Calu3 (cell line): ENCODE data around the gene ELN. TPM values are rescaled to one million over a fixed set of nuclear protein-coding genes. Genes with fewer than 3 reads are reported as not detected.

Experiments used
- BruUV-seq: library from RNA; stranded (reverse); fragments of 400-500 nt; replicated peaks from 2 replicates; lab custom pipeline; 2021; lab: Mats Ljungman, UMichigan
- CTCF ChIA-PET: fragments of 300-600 bp; sonication (Branson Sonifier 250); formaldehyde crosslinking; loops from one replicate; lab custom pipeline; 2022; ENCODE audit warnings: antibody characterized with exemption; lab: Charles Lee
- DNase-seq: peaks from one replicate; pipeline ENCODE4 v3.0.0; 2022
- H3K27ac Mint-ChIP-seq: one replicate; pipeline ENCODE4 v1.8.0; 2022; ENCODE audit warnings: mixed read lengths; ENCODE audit not compliant: unreplicated experiment
- H3K27me3 Mint-ChIP-seq: one replicate; pipeline ENCODE4 v1.8.0; 2022; ENCODE audit warnings: mixed read lengths; ENCODE audit not compliant: unreplicated experiment
- H3K36me3 Mint-ChIP-seq: one replicate; pipeline ENCODE4 v1.8.0; 2022; ENCODE audit warnings: mild to moderate bottlenecking, moderate library complexity, mixed read lengths; ENCODE audit not compliant: insufficient read depth, unreplicated experiment
- H3K4me1 Mint-ChIP-seq: one replicate; pipeline ENCODE4 v1.8.0; 2022; ENCODE audit warnings: mild to moderate bottlenecking, low read depth, mixed read lengths; ENCODE audit not compliant: unreplicated experiment
- H3K4me3 Mint-ChIP-seq: one replicate; pipeline ENCODE4 v1.8.0; 2022; ENCODE audit warnings: mild to moderate bottlenecking, low read depth, moderate library complexity, mixed read lengths; ENCODE audit not compliant: unreplicated experiment
- H3K9me3 Mint-ChIP-seq: one replicate; pipeline ENCODE4 v1.8.0; 2022; ENCODE audit warnings: low read depth, mixed read lengths; ENCODE audit not compliant: unreplicated experiment
- intact Hi-C: fragments of 100-400 bp; cut with micrococcal nuclease; formaldehyde crosslinking; loops from one replicate; pipeline ENCODE4 v1.10.0; 2022; ENCODE audit not compliant: unreplicated experiment
- total RNA-seq: library from RNA; stranded (reverse); gene quantifications from 2 replicates; pipeline ENCODE4 v1.2.3, GENCODE V29; 2022
- TF ChIP-seq, protein P1 (sequence below): fragments of 200-600 bp; IDR thresholded peaks from one replicate; pipeline ENCODE4 v1.8.0; 2022; ENCODE audit warnings: antibody characterized with exemption; ENCODE audit not compliant: unreplicated experiment

ELN gene
- total RNA-seq, 1 experiment from 2014 or later, result 0.42 TPM

GRCh38 chr7:74023786-74024185 lies 4.2 kb upstream of the ELN start:
- no TSS peak for BruUV-seq
- Mint-ChIP-seq H3K36me3 (peaks cover 5% of the 10 kb centered on the region), H3K4me1 (peaks cover 7% of the 10 kb centered on the region), H3K27me3 (peaks cover 46% of the 10 kb centered on the region), H3K27ac (no peak overlapping the region), H3K9me3 (no peaks in the 10 kb centered on the region), H3K4me3 (no peak overlapping the region)
- no peak for DNase-seq
- intact Hi-C loops, result no loop called here
- CTCF ChIA-PET, result interaction anchor here (1.2 kb wide), 1 partner anchor 62 kb away, joined by 4 read pairs; no protein-coding TSS in a partner anchor
- TF ChIP-seq, protein P1, sequence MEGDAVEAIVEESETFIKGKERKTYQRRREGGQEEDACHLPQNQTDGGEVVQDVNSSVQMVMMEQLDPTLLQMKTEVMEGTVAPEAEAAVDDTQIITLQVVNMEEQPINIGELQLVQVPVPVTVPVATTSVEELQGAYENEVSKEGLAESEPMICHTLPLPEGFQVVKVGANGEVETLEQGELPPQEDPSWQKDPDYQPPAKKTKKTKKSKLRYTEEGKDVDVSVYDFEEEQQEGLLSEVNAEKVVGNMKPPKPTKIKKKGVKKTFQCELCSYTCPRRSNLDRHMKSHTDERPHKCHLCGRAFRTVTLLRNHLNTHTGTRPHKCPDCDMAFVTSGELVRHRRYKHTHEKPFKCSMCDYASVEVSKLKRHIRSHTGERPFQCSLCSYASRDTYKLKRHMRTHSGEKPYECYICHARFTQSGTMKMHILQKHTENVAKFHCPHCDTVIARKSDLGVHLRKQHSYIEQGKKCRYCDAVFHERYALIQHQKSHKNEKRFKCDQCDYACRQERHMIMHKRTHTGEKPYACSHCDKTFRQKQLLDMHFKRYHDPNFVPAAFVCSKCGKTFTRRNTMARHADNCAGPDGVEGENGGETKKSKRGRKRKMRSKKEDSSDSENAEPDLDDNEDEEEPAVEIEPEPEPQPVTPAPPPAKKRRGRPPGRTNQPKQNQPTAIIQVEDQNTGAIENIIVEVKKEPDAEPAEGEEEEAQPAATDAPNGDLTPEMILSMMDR, result no peak

GRCh38 chr7:74025146-74025545 lies 2.8 kb upstream of the ELN start:
- TF ChIP-seq, protein P1, result no peak
- H3K27me3 Mint-ChIP-seq, result peaks cover 55% of the 10 kb centered on the region
- no peak overlapping the region for H3K4me3 Mint-ChIP-seq
- BruUV-seq, result no TSS peak
- no peaks in the 10 kb centered on the region for H3K9me3 Mint-ChIP-seq
- H3K4me1 Mint-ChIP-seq, result peaks cover 7% of the 10 kb centered on the region
- peak; percentile 20 for DNase-seq
- intact Hi-C loops, result loop anchor here (5.0 kb wide), 1 partner anchor 158 kb away; no protein-coding TSS in a partner anchor
- CTCF ChIA-PET, result interaction anchor here (0.7 to 2.1 kb wide), 4 partner anchors 9 to 185 kb away, joined by 3 to 7 read pairs (median 3); no protein-coding TSS in a partner anchor
- H3K27ac Mint-ChIP-seq, result no peak overlapping the region
- H3K36me3 Mint-ChIP-seq, result peaks cover 5% of the 10 kb centered on the region

DNA sequence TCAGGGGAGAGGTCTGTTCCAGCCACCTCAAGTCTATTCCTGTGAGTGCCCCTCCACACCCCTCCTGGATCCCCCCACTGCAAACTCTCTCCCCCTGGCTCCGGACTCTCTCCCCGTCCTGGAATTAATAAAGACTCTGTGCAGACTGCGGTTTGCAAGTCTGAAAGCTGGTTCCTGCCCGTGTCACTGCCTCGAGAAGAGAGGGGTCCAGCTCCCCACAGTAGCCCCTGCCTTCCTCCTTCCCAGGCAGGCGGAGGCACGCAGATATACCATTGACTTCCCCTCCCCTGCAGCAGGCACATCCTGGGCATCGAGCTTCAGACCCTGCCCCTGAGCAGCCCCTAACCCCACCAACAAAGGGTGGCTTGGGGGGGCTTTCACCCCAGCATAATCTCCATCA lies 2.2 kb upstream of the ELN start:
- intact Hi-C loops, result loop anchor here (5.0 kb wide), 1 partner anchor 158 kb away; no protein-coding TSS in a partner anchor
- Mint-ChIP-seq H3K27ac (no peak overlapping the region), H3K9me3 (no peaks in the 10 kb centered on the region), H3K4me3 (no peak overlapping the region), H3K36me3 (peaks cover 5% of the 10 kb centered on the region), H3K27me3 (peaks cover 57% of the 10 kb centered on the region), H3K4me1 (peaks cover 7% of the 10 kb centered on the region)
- no TSS peak for BruUV-seq
- DNase-seq, result no peak
- TF ChIP-seq, protein P1, result no peak
- CTCF ChIA-PET, result interaction anchor here (0.7 to 2.1 kb wide), 4 partner anchors 10 to 186 kb away, joined by 3 to 7 read pairs (median 3); no protein-coding TSS in a partner anchor

DNA sequence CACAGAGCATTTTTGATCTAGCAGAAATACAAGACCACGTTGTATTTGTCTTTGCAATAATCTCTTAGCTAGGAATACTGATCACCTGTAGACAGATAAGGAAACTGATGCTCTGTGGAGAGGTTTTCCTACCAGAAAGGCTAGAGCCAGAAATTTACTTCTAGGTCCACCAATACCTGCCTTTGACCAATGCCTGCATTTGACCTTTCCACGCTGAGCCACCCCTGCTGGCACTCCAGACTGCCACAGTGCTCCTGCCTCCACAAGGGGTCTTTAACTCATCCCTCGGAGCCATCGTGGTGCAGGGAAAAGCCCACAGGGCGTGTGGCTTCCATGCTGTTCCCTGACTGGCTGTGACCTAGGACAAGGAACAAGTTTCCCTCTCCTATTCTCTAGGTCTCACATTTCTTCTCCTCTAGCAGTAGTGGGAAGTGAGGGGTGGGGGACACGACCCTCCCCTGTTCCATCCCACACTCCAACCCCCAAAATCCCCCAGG lies 1.5 kb upstream of the ELN start:
- BruUV-seq, result no TSS peak
- no peak for DNase-seq
- intact Hi-C loops, result loop anchor here (5.0 kb wide), 1 partner anchor 159 kb away; no protein-coding TSS in a partner anchor
- CTCF ChIA-PET, result interaction anchor here (0.6 to 2.1 kb wide), 9 partner anchors 11 to 186 kb away, joined by 3 to 8 read pairs (median 4); no protein-coding TSS in a partner anchor
- Mint-ChIP-seq H3K36me3 (peaks cover 5% of the 10 kb centered on the region), H3K27me3 (peaks cover 62% of the 10 kb centered on the region), H3K4me1 (peaks cover 7% of the 10 kb centered on the region), H3K27ac (no peak overlapping the region), H3K9me3 (no peaks in the 10 kb centered on the region), H3K4me3 (no peak overlapping the region)
- TF ChIP-seq, protein P1, result no peak
